Neutrophil (primary cell): ENCODE results near the gene ZMAT1.

Source experiments
- H3K27ac ChIP-seq: fragments of 200-600 bp; sonication (generic); 2 replicates; pipeline ENCODE4 v1.5.1; 2016; ENCODE audit warnings: mild to moderate bottlenecking, moderate library complexity
- H3K27me3 ChIP-seq: fragments of 200-600 bp; sonication (generic); 2 replicates; pipeline ENCODE4 v1.6.0; 2016; ENCODE audit warnings: mild to moderate bottlenecking
- H3K36me3 ChIP-seq: fragments of 200-600 bp; sonication (generic); 2 replicates; pipeline ENCODE4 v1.5.1; 2017
- H3K4me1 ChIP-seq, 2 experiments: fragments of 200-600 bp in 1 of 2; sonication (generic) in 1 of 2; 1 replicate in 1 of 2; 2 replicates in 1 of 2; pipeline versions ENCODE4 v1.5.1 to v1.6.1; 2013 to 2016; ENCODE audit warnings: low read depth in 1 of 2, low read length in 1 of 2, mild to moderate bottlenecking in 1 of 2, moderate library complexity in 1 of 2; ENCODE audit not compliant: control insufficient read depth in 1 of 2, insufficient read depth in 1 of 2
- H3K4me3 ChIP-seq, 2 experiments: fragments of 200-600 bp in 1 of 2; sonication (generic) in 1 of 2; 1 replicate in 1 of 2; 2 replicates in 1 of 2; pipeline ENCODE4 v1.5.1; 2013 to 2016; ENCODE audit warnings: low read depth in 1 of 2, low read length in 1 of 2, mild to moderate bottlenecking in 1 of 2, moderate library complexity in 1 of 2
- H3K9me3 ChIP-seq: fragments of 200-600 bp; sonication (generic); 2 replicates; pipeline ENCODE4 v1.5.1; 2016
- CTCF ChIP-seq: fragments of 200-600 bp; sonication (generic); IDR thresholded peaks from 2 replicates; pipeline ENCODE4 v1.5.1; 2016; ENCODE audit warnings: antibody characterized with exemption

The ZMAT1 gene

GRCh38 chrX:101906136-101906796 is 25.6 kb downstream of the ZMAT1 start:
- Histone ChIP-seq H3K4me1 (no peaks in the 10 kb centered on the region), H3K4me3 (no peak overlapping the region), H3K27ac (no peak overlapping the region), H3K36me3 (no peaks in the 10 kb centered on the region), H3K9me3 (no peaks in the 10 kb centered on the region), H3K27me3 (no peaks in the 10 kb centered on the region)
- TF ChIP-seq CTCF = no peak

GRCh38 chrX:101904996-101905395 is 26.8 kb downstream of the ZMAT1 start:
- no peak for TF ChIP-seq CTCF
- no peaks in the 10 kb centered on the region for H3K9me3 ChIP-seq
- H3K27ac ChIP-seq = no peak overlapping the region
- no peaks in the 10 kb centered on the region for H3K27me3 ChIP-seq
- no peaks in the 10 kb centered on the region for H3K36me3 ChIP-seq
- no peaks in the 10 kb centered on the region for H3K4me1 ChIP-seq
- no peak overlapping the region for H3K4me3 ChIP-seq
